PC-3 (cell line): Measurements from ENCODE around the gene MYH14. TPM values are rescaled to one million over a fixed set of nuclear protein-coding genes. Genes with fewer than 3 reads are reported as not detected.

Experiments used
- ATAC-seq: fragments of 200-7000 bp; cut with Tn5 transposase; 2 replicates; pipeline ENCODE4 v1.9.1; 2020; ENCODE audit warnings: mild to moderate bottlenecking, moderate library complexity
- BruUV-seq: library from RNA; stranded (reverse); fragments of 400-500 nt; replicated peaks from 2 replicates; lab custom pipeline; 2021; lab: Mats Ljungman, UMichigan
- CTCF ChIA-PET: fragments of 300-600 bp; sonication (Branson Sonifier 250); formaldehyde crosslinking; loops from one replicate; lab custom pipeline; 2022; ENCODE audit warnings: antibody characterized with exemption; lab: Charles Lee
- POLR2A ChIA-PET: fragments of 300-600 bp; sonication (Branson Sonifier 250); formaldehyde crosslinking; loops from one replicate; lab custom pipeline; 2022; ENCODE audit warnings: antibody characterized with exemption; ENCODE audit not compliant: unreplicated experiment; lab: Charles Lee
- DNase-seq: peaks from one replicate; pipeline ENCODE4 v3.0.0-alpha.2; 2015
- H2AFZ ChIP-seq: fragments of 300-600 bp; sonication (generic); 2 replicates; pipeline ENCODE4 v1.6.0; 2016; ENCODE audit warnings: antibody characterized with exemption, low read length
- H3F3A ChIP-seq: fragments of 300-600 bp; sonication (generic); one replicate; pipeline ENCODE4 v1.6.0; 2017; ENCODE audit warnings: antibody characterized with exemption, low read length, control low read depth, mild to moderate bottlenecking; ENCODE audit not compliant: unreplicated experiment
- H3K27ac ChIP-seq: fragments of 300-600 bp; sonication (generic); 2 replicates; pipeline ENCODE4 v1.5.1; 2016; ENCODE audit warnings: mild to moderate bottlenecking, low read length
- H3K27me3 ChIP-seq: fragments of 300-600 bp; sonication (generic); 2 replicates; pipeline ENCODE4 v1.6.1; 2016; ENCODE audit warnings: low read length, mixed read lengths
- H3K36me3 ChIP-seq: fragments of 300-600 bp; sonication (generic); 2 replicates; pipeline ENCODE4 v1.6.1; 2016; ENCODE audit warnings: low read depth, mixed run types, low read length, mixed read lengths
- H3K4me1 ChIP-seq: fragments of 300-600 bp; sonication (generic); 2 replicates; pipeline ENCODE4 v1.5.1; 2016; ENCODE audit warnings: low read length; ENCODE audit not compliant: insufficient read depth
- H3K4me2 ChIP-seq: fragments of 300-600 bp; sonication (generic); 2 replicates; pipeline ENCODE4 v1.6.0; 2016; ENCODE audit warnings: low read length
- H3K4me3 ChIP-seq: fragments of 300-600 bp; sonication (generic); 2 replicates; pipeline ENCODE4 v1.5.1; 2016; ENCODE audit warnings: mild to moderate bottlenecking, low read length, mixed read lengths
- H3K79me2 ChIP-seq: fragments of 300-600 bp; sonication (generic); 2 replicates; pipeline ENCODE4 v1.6.1; 2017; ENCODE audit warnings: low read length, mixed read lengths
- H3K9ac ChIP-seq: fragments of 300-600 bp; sonication (generic); 2 replicates; pipeline ENCODE4 v1.6.0; 2016; ENCODE audit warnings: mild to moderate bottlenecking, low read length
- H3K9me2 ChIP-seq: fragments of 300-600 bp; sonication (generic); replicated peaks from 2 replicates; pipeline ENCODE4 v1.6.1; 2016; ENCODE audit warnings: mixed run types, low read length, mixed read lengths
- H3K9me3 ChIP-seq: fragments of 300-600 bp; sonication (generic); 2 replicates; pipeline ENCODE4 v1.6.1; 2016; ENCODE audit warnings: low read length, mixed read lengths
- H4K20me1 ChIP-seq: fragments of 300-600 bp; sonication (generic); 2 replicates; pipeline ENCODE4 v1.6.1; 2016; ENCODE audit warnings: low read length, mixed read lengths
- CTCF ChIP-seq: fragments of 300-600 bp; sonication (generic); conservative IDR thresholded peaks from 2 replicates; pipeline ENCODE4 v1.5.1; 2017; ENCODE audit warnings: antibody characterized with exemption, low read depth, mild to moderate bottlenecking, low read length
- EZH2 ChIP-seq: fragments of 300-600 bp; sonication (generic); IDR thresholded peaks from one replicate; pipeline ENCODE4 v1.6.1; 2017; ENCODE audit warnings: antibody characterized with exemption, mild to moderate bottlenecking, low read length; ENCODE audit not compliant: unreplicated experiment
- EZH2phosphoT487 ChIP-seq: fragments of 300-600 bp; sonication (generic); IDR thresholded peaks from 2 replicates; pipeline ENCODE4 v1.6.1; 2018; ENCODE audit warnings: mild to moderate bottlenecking, antibody characterized with exemption, low read length, borderline replicate concordance
- intact Hi-C: fragments of 100-400 bp; cut with micrococcal nuclease; formaldehyde crosslinking; loops from 2 replicates; pipeline ENCODE4 v1.9.0; 2023
- total RNA-seq: library from RNA; depleted of rRNA; stranded (reverse); fragments of >200 nt; gene quantifications from 2 replicates; pipeline ENCODE4 v1.2.3, GENCODE V29; 2014

The MYH14 gene
- total RNA-seq, 1 experiment from 2014 or later: 20.2 TPM

DNA sequence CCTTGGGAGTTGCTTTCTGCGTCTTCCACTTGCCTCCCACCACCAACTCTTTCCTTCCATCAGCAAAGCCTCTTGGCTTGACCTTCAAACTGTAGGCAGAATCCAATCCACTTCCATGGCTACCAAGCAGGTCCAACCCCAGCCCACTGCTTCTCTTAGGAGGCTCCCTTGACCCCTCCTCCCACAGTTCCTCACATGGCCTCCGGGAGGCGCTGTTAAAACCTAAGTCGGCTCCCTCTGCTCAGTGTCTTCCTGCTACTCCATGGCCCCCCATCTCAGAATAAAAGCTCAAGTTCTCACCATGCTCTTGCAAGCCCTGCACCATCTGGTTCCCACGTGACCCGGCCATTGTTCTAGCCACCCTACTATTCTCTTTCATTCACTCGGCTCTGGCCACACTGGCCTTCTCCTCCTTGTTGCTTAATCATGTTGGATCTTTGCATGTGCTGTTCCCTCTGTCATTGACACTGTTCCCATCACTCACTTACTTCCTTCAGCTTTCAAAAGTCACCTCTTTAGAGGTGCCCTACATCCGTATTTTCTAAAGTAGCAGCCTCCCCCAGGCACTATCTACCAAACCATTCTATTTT lies 47.8 kb upstream of the MYH14 start:
- POLR2A ChIA-PET: no interaction called here
- intact Hi-C loops: no loop called here
- CTCF ChIA-PET: interaction anchor here (0.5 kb wide), 2 partner anchors 131 to 145 kb away, joined by 4 to 7 read pairs; no protein-coding TSS in a partner anchor
- peaks cover 35% of the 10 kb centered on the region for H3K27me3 ChIP-seq
- no peaks in the 10 kb centered on the region for H3K36me3 ChIP-seq
- H4K20me1 ChIP-seq: no peaks in the 10 kb centered on the region
- no TSS peak for BruUV-seq
- no peak for DNase-seq
- no peak overlapping the region for H3K27ac ChIP-seq
- no peaks in the 10 kb centered on the region for H3K79me2 ChIP-seq
- H3K9ac ChIP-seq: no peak overlapping the region
- no peaks in the 10 kb centered on the region for H3F3A ChIP-seq
- no peaks in the 10 kb centered on the region for H3K4me1 ChIP-seq
- H3K9me3 ChIP-seq: no peaks in the 10 kb centered on the region
- no peak overlapping the region for H3K4me3 ChIP-seq
- TF ChIP-seq EZH2phosphoT487 (no peak), CTCF (peak; percentile 56; the same call in 1 of the 2 replicates)
- H2AFZ ChIP-seq: no peak overlapping the region
- H3K4me2 ChIP-seq: no peak overlapping the region
- no peaks in the 10 kb centered on the region for H3K9me2 ChIP-seq
- no peak for ATAC-seq

DNA sequence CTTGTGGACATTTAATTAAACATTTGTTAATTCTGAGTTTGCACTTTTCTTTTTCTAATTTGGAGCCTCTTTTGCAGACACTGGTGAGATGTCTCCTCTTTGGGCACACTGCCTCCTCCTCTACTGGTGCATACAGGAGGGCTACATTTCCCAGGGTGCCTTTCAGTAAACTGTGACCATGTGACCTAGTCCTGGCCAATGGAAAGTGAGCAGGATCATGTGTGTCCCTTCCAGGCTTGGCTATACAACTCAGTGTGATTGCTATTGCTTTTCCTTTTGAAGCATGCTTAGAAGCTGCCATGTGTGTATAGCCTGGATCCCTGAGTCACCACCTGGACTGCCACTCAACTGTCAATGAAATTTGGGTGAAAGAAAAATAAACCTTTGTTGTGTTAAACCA lies 44.8 kb upstream of the MYH14 start:
- no TSS peak for BruUV-seq
- Histone ChIP-seq H3K79me2 (no peaks in the 10 kb centered on the region), H3K9ac (no peak overlapping the region), H3K27me3 (peaks cover 23% of the 10 kb centered on the region), H3F3A (no peaks in the 10 kb centered on the region), H3K27ac (no peak overlapping the region), H2AFZ (no peak overlapping the region), H3K4me1 (no peaks in the 10 kb centered on the region), H3K4me3 (no peak overlapping the region), H3K36me3 (no peaks in the 10 kb centered on the region), H3K9me3 (no peaks in the 10 kb centered on the region), H4K20me1 (no peaks in the 10 kb centered on the region), H3K4me2 (no peak overlapping the region), H3K9me2 (no peaks in the 10 kb centered on the region)
- TF ChIP-seq CTCF (no peak), EZH2phosphoT487 (no peak), EZH2 (no peak)
- CTCF ChIA-PET: no interaction called here
- ATAC-seq: no peak
- no peak for DNase-seq
- intact Hi-C loops: no loop called here
- POLR2A ChIA-PET: no interaction called here

- Histone ChIP-seq H3K4me2 (no peak overlapping the region), H2AFZ (no peak overlapping the region), H4K20me1 (no peaks in the 10 kb centered on the region), H3K27me3 (peaks cover 23% of the 10 kb centered on the region), H3K9me3 (no peaks in the 10 kb centered on the region), H3K4me3 (no peak overlapping the region), H3K9ac (no peak overlapping the region), H3K36me3 (no peaks in the 10 kb centered on the region), H3K4me1 (no peaks in the 10 kb centered on the region), H3K9me2 (no peaks in the 10 kb centered on the region), H3F3A (no peaks in the 10 kb centered on the region), H3K79me2 (no peaks in the 10 kb centered on the region), H3K27ac (no peak overlapping the region)
- TF ChIP-seq EZH2phosphoT487 (no peak), EZH2 (no peak), CTCF (no peak)
- DNase-seq (no peak), ATAC-seq (no peak)
- ChIA-PET POLR2A (no interaction called here), CTCF (no interaction called here)
- intact Hi-C loops: no loop called here
- no TSS peak for BruUV-seq
Observed at GRCh38 chr19:50159078-50159477, 44.3 kb upstream of the MYH14 start.
